Hematopoietic multipotent progenitor cell treated with erythropoietin and hydrocortisone succinate and interleukin-3 and kit ligand, for 6 days (in vitro differentiated cells): ENCODE data around the gene ARMC10.
"Not testable (repeated sequence)": the region's sequence is repeated elsewhere in the genome, so short reads cannot be mapped to it uniquely, and the experiment has no call there.

Experiments used
- DNase-seq: peaks from one replicate; pipeline ENCODE4 v3.0.0-alpha.2; 2015

The ARMC10 gene

DNA sequence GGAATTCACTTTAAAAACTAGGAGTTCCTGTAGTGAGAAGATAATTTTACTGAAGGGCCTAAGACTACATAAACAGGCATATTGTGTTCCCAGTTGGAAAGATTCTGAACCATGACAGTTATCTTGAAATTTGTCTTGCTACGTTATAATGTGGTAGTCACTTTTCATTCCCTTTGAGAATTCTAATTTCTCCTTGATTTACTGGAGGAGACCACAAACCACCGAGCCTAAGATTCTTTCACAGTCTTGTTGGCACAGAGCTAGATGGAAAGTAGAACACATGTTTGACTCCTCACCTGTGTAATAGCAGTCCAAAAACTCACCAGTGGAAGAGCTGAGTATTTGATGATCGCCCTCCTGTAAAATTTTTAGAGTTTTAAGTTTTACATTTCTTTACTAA, 4.9 kb downstream of the ARMC10 start:
- no peak for DNase-seq

DNA sequence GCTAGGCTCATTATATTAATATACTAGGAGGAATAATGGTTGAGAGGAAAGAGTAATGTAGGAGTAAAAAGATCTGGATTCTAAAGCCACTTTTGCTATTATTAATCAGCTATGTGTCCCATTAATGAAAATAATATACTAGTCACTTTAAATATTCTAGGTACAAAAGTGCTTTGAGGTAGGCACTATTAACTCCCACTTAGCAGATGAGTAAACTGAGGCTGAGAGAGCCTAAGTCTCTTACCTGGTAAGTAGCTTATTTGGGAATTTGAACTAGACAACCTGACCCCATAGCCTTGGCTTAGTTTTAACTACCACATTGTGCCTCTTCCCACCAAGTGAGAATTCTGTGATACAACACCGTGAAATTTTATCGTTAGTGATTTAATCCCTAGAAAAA, 6.0 kb downstream of the ARMC10 start:
- no peak for DNase-seq

DNA sequence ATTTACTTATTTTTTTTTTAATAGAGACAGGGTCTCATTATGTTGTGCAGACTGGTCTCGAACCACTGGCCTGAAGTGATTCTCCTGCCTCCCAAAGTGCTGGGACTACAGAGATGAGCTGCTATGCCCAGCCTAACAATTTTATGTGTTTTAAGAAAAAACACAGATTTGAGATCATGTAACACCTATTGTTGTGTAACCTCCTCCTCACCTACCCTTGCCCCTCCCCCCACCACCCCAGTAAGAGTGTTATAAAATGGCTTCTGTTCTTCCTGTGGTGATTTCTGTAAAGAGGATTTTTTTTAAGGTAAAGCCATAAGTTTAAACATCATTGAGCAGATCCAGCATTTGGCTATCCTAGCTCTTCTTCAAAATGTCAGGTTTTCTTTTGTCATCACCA, 7.6 kb downstream of the ARMC10 start:
- DNase-seq: no peak

DNA sequence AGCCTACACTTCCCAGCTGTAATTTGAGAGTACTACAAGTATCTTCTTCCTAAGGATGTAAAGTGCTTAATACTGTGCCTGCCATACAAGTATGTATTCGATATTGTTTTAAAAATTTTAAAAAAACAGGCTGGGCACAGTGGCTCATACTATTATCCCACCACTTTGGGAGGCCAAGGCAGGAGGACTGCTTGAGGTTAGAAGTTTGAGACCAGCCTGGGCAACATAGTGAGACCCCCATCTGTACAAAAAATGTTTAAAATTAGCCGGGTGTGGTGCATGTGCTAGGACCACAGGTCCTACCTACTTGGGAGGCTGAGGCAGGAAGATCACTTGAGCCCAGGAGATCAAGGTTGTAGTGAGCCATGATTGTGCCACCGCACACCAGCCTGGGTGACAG, 8.3 kb downstream of the ARMC10 start:
- DNase-seq: no peak

DNA sequence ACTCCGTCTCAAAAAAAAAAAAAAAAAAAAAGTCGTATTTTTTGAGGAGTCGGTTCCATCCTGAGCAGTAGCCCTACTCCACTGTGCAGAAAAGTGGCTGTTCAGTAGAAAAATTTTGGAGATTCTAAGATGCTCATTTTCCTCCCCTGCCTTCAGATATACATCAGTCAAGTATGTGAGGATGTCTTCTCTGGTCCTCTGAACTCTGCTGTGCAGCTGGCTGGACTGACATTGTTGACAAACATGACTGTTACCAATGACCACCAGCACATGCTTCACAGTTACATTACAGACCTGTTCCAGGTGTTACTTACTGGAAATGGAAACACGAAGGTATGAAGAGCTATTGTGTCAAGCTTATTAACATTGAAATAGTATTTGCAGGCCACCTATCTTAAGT, 17.4 kb downstream of the ARMC10 start:
- DNase-seq: not testable (repeated sequence)

DNA sequence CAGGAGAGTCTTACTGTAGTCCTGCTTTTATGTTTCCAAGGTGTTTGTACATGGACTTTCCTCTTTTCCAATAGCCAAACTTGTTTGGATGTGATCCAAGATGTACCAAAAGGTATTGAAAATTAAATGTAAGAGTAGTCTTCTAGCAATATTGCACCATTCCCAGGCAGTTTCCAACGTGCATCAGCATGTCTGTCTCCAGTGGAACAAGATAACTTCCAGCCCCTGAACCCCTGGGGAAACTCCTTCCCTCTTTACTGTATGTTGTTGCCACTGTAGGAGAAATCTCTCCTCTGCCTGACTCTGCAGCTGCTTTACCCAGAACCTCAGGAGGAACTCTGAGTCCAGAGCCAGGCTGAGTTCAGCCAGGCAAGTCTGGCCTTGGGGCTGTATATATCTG, 18.5 kb downstream of the ARMC10 start:
- no peak for DNase-seq

DNA sequence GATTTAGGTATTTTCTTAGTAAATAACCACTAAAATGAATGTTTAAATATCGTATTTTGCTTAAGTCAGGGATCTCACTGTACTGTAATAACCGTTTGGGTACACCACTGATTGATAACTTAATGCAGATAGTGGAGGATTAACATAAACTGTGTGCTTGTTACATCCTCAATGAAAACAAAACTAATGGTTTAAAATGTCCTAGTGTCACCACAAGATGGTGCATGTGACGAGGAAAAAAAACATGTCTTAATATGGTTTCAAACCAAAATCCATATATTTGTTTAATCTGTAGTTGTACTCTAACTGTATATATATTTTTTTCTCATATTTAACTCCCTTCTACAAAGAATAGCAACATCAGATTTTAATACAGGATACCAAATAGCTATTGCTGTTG, 19.2 kb downstream of the ARMC10 start:
- DNase-seq: peak; percentile 55

DNA sequence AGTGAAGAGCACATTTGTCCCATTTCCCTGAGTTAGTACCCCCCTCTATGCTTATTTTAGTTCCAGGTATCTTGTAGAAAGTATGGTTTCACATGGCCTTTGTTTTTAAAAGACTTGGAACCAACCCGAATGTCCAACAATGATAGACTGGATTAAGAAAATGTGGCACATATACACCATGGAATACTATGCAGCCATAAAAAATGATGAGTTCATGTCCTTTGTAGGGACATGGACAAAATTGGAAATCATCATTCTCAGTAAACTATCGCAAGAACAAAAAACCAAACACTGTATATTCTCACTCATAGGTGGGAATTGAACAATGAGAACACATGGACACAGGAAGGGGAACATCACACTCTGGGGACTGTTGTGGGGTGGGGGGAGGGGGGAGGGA, 20.6 kb downstream of the ARMC10 start:
- DNase-seq: not testable (repeated sequence)

DNA sequence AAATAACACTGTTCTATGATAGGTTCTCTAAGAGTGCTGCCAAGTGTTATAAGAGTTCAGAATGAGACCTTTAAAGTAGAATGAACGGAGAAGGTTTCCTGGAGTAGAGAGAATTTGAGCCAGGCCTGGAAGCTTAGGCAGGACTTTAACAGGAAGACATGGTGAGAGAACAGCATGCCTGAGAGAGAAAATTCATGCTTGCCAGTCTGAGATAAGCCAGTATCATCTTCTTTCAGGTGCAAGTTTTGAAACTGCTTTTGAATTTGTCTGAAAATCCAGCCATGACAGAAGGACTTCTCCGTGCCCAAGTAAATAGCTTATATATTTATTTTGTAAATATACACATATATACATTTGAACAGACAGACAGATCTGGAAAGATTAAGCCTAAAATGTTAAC, 22.1 kb downstream of the ARMC10 start:
- DNase-seq: peak; percentile 59

DNA sequence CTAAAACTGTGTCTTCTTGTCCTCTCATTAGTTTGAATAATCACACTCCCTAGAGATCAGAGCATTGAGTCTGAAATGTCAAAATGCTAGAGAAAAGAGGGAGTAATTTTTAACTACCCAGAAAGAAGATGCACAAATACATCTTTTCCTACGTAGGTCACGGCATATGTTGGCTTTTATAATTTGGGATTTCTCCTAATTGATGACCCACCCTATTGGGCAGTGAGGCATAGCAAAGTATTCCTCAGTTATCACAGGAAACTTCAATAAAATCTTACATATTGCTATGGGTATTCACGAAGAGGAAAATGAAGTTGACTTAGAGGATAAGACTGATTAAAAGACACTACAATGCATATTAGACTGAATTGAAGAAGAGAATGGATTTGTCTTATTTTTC, 25.4 kb downstream of the ARMC10 start:
- DNase-seq: no peak

DNA sequence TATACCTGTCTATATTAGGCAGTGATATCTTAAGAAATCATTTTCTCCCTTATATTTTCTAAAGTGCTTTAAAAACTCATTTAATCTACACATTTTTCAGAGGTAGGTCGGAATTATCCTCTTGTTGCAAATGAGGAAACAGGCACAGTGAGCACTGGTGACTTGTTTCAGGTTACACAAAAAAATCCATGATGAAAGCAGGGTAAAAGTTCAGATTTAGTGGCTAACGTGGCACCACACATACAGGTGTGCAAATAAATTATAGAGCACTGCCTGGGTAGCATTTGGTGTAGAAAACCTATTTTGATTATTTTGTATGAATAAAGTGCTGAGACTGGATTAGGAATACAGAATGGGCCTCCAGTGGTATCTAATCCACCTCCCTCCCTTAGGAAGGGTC, 26.6 kb downstream of the ARMC10 start:
- no peak for DNase-seq

DNA sequence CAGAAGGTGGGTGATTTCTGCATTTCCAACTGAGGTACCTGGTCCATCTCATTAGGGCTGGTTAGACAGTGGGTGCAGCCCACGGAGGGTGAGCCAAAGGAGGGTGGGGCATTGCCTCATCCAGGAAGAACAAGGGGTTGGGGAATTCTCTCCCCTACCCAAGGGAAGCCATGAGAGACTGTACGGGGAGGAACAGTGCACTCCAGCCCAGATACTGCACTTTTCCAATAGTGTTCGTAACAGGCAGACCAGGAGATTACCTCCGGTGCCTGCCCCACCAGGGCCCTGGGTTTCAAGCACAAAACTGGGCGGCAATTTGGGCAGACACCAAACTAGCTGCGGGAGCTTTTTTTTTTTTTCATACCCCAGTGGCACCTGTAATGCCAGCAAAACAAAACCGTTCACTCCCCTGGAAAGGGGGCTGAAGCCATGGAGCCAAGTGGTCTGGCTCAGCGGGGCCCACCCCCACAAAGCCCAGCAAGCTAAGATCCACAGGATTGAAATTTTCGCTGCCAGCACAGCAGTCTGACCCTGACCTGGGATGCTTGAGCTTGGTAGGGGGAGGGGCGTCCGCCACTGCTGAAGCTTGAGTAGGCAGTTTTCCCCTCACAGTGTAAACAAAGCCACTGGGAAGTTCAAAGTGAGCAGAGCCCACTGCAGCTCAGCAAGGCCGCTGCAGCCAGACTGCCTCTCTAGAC, 31.2 kb downstream of the ARMC10 start:
- DNase-seq: no peak

DNA sequence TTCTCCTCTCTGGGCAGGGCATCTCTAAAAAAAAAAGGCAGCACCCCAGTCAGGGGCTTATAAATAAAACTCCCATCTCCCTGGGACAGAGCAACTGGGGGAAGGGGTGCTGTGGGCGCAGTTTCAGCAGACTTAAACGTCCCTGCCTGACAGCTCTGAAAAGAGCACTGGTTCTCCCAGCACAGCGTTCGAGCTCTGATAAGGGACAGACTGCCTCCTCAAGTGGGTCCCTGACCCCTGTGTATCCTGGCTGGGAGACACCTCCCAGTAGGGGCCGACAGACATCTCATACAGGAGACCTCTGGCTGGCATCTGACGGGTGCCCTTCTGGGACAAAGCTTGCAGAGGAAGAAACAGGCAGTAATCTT, 31.7 kb downstream of the ARMC10 start:
- DNase-seq: not testable (repeated sequence)

DNA sequence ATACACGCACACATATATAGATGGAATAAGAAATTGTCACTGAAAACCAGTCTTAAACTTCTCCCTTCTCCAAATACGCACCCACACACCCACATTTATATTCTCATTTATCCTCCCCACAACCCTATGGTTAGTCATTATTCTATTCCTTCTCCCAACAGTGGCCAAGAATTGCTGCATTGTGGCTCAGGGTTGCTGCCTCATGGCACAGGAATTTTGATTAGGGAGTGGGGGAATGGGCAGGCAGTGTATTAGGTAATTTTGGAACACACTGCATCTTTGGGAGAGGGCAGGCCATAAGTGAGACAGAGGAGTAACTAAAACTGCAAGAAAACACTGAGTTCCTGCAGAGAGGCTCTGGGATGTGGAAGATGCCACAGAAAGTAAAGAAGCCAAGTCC, 38.2 kb downstream of the ARMC10 start:
- no peak for DNase-seq

DNA sequence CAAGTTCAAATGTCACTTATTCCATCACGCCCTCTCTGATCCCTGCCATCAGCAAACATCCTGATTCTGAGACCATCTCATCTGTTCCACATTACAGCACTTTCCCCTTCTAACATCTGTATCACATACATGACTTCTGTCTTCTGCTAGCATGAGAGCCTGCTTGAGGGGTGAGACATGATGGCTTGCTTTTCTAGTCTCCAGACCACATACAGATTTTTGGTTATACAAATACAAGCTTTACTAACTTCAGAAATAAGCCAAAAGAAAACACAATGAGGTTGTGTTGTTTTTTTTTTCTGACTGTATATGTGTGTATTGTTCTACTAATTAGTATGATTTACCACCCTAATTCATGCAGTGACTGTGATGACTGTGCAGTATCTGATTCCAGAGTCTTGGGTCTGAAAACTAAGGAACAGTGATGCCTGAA, 39.7 kb downstream of the ARMC10 start:
- no peak for DNase-seq

DNA sequence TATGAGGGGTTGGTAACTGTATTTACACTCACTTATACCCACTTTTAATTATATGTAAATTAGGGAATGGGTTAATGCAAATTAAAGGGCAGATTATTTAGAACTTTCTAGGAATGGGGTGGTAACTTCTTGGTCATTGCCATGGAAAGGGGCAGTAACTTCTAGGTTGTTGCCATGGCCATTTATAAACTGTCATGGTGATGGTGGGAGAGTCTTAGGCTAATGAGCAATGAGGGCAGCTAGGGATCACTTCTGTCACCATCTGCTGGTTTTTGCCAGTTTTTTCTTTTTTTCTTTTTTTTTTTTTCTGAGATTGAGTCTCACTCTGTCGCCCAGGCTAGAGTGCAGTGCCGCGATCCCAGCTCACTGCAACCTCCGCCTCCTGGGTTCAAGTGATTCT, 40.8 kb downstream of the ARMC10 start:
- DNase-seq: no peak

DNA sequence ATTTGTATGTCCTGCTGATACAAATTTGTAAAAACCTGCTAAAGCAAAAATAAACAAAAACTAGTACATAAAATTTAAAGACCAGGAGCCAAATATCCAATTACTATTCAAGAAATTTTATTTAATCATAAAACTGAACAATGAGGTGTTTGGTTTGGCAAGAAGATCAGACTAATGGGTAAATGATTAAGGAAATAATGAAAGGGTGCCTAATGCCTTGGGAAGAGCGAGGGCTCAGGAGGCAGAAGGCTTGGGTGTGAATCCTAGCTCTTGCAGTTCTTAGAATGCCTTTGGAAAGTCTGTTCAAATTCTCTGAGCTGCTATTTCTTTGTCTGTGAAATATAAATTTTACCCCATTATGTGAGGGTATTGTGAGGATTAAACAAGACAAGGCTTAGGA, 41.6 kb downstream of the ARMC10 start:
- no peak for DNase-seq

DNA sequence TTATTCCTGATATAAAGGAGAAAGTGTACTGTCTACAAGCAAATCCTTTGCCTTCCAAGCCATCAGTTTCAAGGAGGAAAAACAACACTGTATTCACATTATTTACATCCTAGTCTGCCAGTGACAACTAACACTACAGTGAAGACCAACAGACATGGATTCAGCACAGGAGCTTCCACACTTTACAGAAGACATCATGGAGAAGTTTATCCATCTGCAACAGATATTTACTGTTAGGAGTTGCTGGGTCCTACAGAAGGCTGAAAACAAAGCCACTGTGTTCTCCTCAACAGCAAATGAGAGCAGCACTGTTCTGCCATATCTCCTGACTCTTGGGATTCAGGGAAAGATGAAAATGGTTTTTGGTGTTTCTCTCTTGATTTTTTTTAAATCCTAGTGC, 42.1 kb downstream of the ARMC10 start:
- no peak for DNase-seq

DNA sequence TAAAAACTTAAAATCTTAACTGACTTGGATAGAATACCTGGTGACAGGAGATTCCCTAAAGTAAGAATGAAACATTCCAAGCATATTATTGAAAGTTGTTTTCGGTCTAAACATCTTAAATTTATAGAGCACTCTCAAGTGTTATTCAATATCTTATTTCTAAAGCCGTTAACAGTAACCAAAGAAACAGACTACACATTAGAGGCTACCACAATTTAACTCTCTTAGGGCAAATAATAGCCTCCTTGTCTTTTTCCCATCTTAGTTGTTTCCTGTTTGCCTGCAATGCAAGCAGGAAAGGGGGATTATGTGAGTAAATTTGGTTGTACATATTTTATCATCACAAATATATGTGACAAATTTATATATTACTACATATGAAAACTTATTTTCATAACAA, 42.5 kb downstream of the ARMC10 start:
- DNase-seq: no peak

DNA sequence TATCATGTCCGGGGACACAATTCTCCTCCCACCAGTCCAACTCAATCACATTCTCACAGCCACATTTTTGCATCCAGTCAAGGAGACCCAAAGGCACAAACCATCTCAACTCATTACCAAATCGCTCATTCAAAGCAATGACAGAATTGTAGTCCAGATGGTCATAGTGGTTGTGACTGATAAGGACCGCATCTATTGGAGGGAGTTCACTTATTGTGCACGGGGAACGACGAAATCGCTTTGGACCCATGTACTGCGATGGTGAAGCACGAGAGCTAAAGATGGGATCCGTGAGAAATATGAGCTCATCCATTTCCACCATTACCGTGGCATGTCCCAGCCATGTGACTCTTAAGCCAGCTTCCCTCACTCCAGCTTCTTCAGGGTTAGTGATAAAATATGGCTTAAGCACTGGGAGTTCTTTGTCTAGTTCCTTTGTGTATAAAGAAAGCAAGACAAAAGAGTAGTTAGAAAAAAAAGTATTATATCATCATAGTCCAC, 44.9 kb downstream of the ARMC10 start:
- peak; percentile 52 for DNase-seq

DNA sequence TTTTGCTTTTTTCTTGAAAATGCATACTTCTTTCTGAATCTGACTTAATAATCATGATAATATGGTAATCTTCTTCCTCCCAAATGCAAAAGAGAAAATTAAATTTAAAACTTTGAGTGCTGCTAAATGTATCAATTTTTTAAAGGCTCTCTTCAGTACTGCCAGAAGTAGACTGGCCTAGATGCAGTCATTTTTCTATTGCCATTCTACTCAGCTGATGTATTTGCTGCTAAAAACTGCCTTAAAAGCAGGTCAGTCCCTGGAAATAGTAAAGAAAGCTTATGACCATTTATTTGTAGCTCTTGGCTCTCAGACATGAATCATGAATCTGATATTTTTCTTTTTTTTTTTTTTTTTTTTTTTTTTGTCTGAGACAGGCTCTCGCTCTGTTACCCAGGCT, 45.4 kb downstream of the ARMC10 start:
- no peak for DNase-seq

DNA sequence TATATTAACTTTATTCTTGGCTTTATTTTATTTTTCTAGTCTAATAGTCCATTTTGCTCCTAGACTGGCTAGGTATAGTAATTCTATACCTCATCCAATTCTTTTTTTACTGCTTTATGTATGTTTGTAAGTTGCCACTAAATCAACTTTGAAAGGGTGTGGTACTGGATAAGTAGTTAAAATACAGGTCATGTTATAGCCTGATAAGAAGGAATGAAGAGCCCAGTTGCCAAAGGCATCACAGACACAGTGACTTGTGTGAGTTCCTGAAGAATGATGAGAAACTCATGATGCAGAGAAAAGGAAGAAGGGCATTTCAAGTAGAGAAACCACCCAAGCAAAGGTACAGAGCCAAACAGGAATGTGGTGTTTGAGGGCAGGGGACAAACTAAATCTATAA, 46.7 kb downstream of the ARMC10 start:
- DNase-seq: peak; percentile 93

DNA sequence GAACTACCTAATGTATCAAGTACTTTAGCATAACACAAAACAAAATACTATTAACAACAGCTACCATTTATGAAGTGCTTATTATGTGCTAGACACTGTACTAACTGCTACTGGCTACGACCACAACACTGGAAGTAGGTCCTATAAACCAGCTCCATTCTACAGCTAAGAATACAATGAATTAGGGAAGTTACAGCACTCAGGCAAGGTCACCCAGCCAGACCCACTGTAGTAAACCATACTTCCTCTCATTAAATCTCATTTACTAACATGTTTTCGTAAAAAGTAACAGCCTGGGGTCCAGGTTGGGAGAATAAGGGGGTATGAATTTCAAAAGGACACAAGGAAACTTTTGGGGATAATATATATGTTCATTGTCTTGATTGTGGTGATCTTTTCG, 48.6 kb downstream of the ARMC10 start:
- no peak for DNase-seq

DNA sequence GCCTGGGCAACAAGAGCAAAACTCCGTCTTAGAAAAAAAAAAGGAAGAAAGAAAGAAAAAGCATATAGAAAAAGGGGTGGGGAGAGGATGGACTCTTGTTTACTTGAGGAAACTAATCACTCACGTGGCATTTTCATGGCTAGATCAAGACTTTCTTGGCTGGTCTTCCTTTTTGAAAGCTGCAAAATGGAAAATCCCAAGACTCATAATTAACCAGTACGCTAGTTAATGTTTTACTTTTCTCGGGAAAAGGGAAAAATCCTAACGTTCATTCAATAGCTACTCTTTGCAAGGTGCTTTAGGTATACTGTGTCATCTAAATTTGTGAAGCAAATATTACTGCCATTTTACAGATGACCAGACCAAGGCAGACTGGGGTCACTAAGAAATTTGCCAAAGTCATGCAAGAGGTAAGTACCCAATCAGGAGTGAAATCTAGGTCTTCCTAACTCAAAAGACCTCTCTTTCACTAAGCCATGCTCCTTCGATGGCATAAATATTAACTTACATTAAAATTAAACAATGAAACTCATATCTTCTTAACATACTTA, 49.6 kb downstream of the ARMC10 start:
- no peak for DNase-seq

DNA sequence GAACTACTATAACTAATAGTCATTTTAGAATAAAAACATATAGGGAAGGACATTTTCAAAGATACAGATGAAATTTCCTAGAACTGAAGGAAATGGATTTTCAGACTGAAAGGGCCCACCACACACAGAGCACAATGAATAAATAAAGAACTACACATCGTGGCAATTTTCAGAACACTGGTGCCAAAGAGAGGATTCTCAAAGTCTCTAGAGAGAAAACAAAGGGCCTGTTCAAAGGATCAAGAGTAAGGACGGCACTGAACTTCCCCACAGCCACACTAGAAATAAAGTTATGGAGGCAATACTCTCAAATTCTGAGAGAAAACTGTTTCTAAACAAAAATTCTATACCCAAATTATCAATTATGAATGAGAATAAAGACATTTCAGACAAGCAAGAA, 52.1 kb downstream of the ARMC10 start:
- DNase-seq: no peak
